ENCODE results near the gene PLD1. TPM values are rescaled to one million over a fixed set of nuclear protein-coding genes. Genes with fewer than 3 reads are reported as not detected.
"Not testable (repeated sequence)": the region's sequence is repeated elsewhere in the genome, so short reads cannot be mapped to it uniquely, and the experiment has no call there.

PLD1 gene
- total RNA-seq, 1 experiment from 2014 or later: 33.5 TPM

- DNase-seq (ENCODE audit: extremely low read depth, low read depth): no peak
Measured at GRCh38 chr3:171643033-171643432, 167.2 kb downstream of the PLD1 start.

- DNase-seq (ENCODE audit: extremely low read depth, low read depth): no peak
Measured at GRCh38 chr3:171640520-171641412, 169.5 kb downstream of the PLD1 start.

- DNase-seq (ENCODE audit: extremely low read depth, low read depth): no peak
Measured at GRCh38 chr3:171636666-171637065, 173.6 kb downstream of the PLD1 start.

- DNase-seq (ENCODE audit: extremely low read depth, low read depth): no peak
Measured at GRCh38 chr3:171632766-171633165, 177.5 kb downstream of the PLD1 start.

GRCh38 chr3:171626799-171627198 lies 183.5 kb downstream of the PLD1 start:
- not testable (repeated sequence) for DNase-seq (ENCODE audit: extremely low read depth, low read depth)

- DNase-seq (ENCODE audit: extremely low read depth, low read depth): no peak
Measured at GRCh38 chr3:171622126-171622525, 188.2 kb downstream of the PLD1 start.

- no peak for DNase-seq (ENCODE audit: extremely low read depth, low read depth)
Measured at GRCh38 chr3:171620825-171621434, 189.4 kb downstream of the PLD1 start.

GRCh38 chr3:171616798-171617197 lies 193.5 kb downstream of the PLD1 start:
- DNase-seq (ENCODE audit: extremely low read depth, low read depth): no peak

GRCh38 chr3:171615686-171616085 lies 194.6 kb downstream of the PLD1 start:
- no peak for DNase-seq (ENCODE audit: extremely low read depth, low read depth)

- no peak for DNase-seq (ENCODE audit: extremely low read depth, low read depth)
Measured at GRCh38 chr3:171615281-171615680, 195.0 kb downstream of the PLD1 start.

GRCh38 chr3:171614318-171614921 lies 195.9 kb downstream of the PLD1 start:
- DNase-seq (ENCODE audit: extremely low read depth, low read depth): no peak

- no peak for DNase-seq (ENCODE audit: extremely low read depth, low read depth)
Measured at GRCh38 chr3:171607452-171607851, 202.8 kb downstream of the PLD1 start.

- DNase-seq (ENCODE audit: extremely low read depth, low read depth): no peak
Measured at GRCh38 chr3:171606151-171606751, 204.0 kb downstream of the PLD1 start.

GRCh38 chr3:171604370-171604769 lies 205.9 kb downstream of the PLD1 start:
- no peak for DNase-seq (ENCODE audit: extremely low read depth, low read depth)

- no peak for DNase-seq (ENCODE audit: extremely low read depth, low read depth)
Measured at GRCh38 chr3:171602072-171602471, 208.2 kb downstream of the PLD1 start.

GRCh38 chr3:171600030-171600429 lies 210.3 kb downstream of the PLD1 start:
- no peak for DNase-seq (ENCODE audit: extremely low read depth, low read depth)

GRCh38 chr3:171598990-171599389 lies 211.3 kb downstream of the PLD1 start:
- DNase-seq (ENCODE audit: extremely low read depth, low read depth): no peak

- no peak for DNase-seq (ENCODE audit: extremely low read depth, low read depth)
Measured at GRCh38 chr3:171592786-171593185, 217.5 kb downstream of the PLD1 start.

- DNase-seq (ENCODE audit: extremely low read depth, low read depth): no peak
Measured at GRCh38 chr3:171591070-171591469, 219.2 kb downstream of the PLD1 start.

GRCh38 chr3:171586274-171586673 lies 224.0 kb downstream of the PLD1 start:
- DNase-seq (ENCODE audit: extremely low read depth, low read depth): no peak

- no peak for DNase-seq (ENCODE audit: extremely low read depth, low read depth)
Measured at GRCh38 chr3:171585039-171585438, 225.2 kb downstream of the PLD1 start.
